HUES48 (cell line): ENCODE data around the gene CUX1.
A peak's percentile ranks its signal among the peaks of the same experiment; 100 is the strongest.

Source experiments
- H3K27ac ChIP-seq: one replicate; pipeline ENCODE4 v1.7.0; 2013; ENCODE audit warnings: low read depth, low read length, inconsistent platforms
- H3K27me3 ChIP-seq: 2 replicates; pipeline ENCODE4 v1.6.1; 2013; ENCODE audit warnings: mild to moderate bottlenecking, low read length; ENCODE audit not compliant: control insufficient read depth, insufficient read depth
- H3K36me3 ChIP-seq: 2 replicates; pipeline ENCODE4 v1.6.1; 2013; ENCODE audit warnings: low read length; ENCODE audit not compliant: control insufficient read depth, insufficient read depth
- H3K4me1 ChIP-seq: 2 replicates; pipeline ENCODE4 v1.6.1; 2013; ENCODE audit warnings: mild to moderate bottlenecking, low read length; ENCODE audit not compliant: control insufficient read depth, insufficient read depth
- H3K4me3 ChIP-seq: 2 replicates; pipeline ENCODE4 v1.5.1; 2013; ENCODE audit warnings: mild to moderate bottlenecking, low read depth, low read length
- H3K9ac ChIP-seq: 2 replicates; pipeline ENCODE4 v1.6.1; 2013; ENCODE audit warnings: mild to moderate bottlenecking, low read depth, low read length, moderate library complexity
- H3K9me3 ChIP-seq: 2 replicates; pipeline ENCODE4 v1.6.1; 2013; ENCODE audit warnings: low read length; ENCODE audit not compliant: control insufficient read depth, insufficient read depth

The CUX1 gene

DNA sequence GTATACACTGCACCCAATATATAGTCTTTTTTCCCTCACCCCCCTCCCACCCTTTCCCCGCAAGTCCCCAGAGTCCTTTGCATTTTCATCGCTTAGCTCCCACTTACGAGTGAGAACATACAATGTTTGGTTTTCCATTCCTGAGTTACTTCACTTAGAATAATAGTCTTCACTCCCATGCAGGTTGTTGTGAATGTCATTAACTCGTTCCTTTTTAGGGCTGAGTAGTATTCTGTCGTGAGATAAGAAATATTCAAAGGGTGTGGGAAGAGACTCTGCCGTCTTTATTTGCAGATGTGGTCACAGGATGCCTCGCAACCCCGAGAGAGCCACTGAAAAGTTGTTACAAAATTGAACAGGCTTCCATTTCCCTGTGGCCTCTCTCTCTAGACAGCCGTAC is 331.4 kb downstream of the CUX1 start:
- H3K9me3 ChIP-seq, result no peaks in the 10 kb centered on the region
- no peak overlapping the region for H3K9ac ChIP-seq
- no peak overlapping the region for H3K4me3 ChIP-seq
- H3K4me1 ChIP-seq, result peaks cover 17% of the 10 kb centered on the region
- H3K27me3 ChIP-seq, result no peaks in the 10 kb centered on the region
- H3K36me3 ChIP-seq, result peaks cover 7% of the 10 kb centered on the region; the same call in 1 of the 2 replicates
- H3K27ac ChIP-seq, result no peak overlapping the region

DNA sequence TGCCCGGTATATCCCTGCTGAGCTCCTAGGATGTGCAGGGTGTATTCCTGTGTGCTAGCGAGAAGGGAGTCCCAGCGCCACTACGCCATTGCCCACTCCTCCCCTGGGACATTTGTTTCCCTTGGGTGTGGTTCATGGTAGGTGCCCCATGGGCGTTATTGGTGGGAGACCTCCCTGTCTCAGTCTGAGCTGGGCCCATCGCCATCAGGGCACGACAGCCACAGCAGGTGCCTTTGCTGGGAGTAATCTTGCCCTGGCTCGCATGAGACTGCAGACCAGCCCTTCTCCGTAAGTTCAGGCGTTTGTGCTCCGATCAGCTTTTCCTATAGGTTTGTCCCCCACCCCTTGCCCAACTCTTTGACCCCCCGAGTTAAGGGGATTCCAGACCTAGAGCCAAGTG is 332.0 kb downstream of the CUX1 start:
- Histone ChIP-seq H3K27ac (no peak overlapping the region), H3K4me3 (no peak overlapping the region), H3K9ac (no peak overlapping the region), H3K4me1 (peaks cover 19% of the 10 kb centered on the region), H3K27me3 (no peaks in the 10 kb centered on the region), H3K36me3 (0 out of 2 replicates have a peak, but pooled peaks cover 4% of the 10 kb centered on the region), H3K9me3 (no peaks in the 10 kb centered on the region)

GRCh38 chr7:102150266-102150665 is 332.8 kb downstream of the CUX1 start:
- no peaks in the 10 kb centered on the region for H3K9me3 ChIP-seq
- H3K4me3 ChIP-seq, result no peak overlapping the region
- H3K27ac ChIP-seq, result no peak overlapping the region
- no peaks in the 10 kb centered on the region for H3K27me3 ChIP-seq
- H3K4me1 ChIP-seq, result peaks cover 19% of the 10 kb centered on the region
- H3K9ac ChIP-seq, result no peak overlapping the region
- 0 out of 2 replicates have a peak, but pooled peaks cover 4% of the 10 kb centered on the region for H3K36me3 ChIP-seq

DNA sequence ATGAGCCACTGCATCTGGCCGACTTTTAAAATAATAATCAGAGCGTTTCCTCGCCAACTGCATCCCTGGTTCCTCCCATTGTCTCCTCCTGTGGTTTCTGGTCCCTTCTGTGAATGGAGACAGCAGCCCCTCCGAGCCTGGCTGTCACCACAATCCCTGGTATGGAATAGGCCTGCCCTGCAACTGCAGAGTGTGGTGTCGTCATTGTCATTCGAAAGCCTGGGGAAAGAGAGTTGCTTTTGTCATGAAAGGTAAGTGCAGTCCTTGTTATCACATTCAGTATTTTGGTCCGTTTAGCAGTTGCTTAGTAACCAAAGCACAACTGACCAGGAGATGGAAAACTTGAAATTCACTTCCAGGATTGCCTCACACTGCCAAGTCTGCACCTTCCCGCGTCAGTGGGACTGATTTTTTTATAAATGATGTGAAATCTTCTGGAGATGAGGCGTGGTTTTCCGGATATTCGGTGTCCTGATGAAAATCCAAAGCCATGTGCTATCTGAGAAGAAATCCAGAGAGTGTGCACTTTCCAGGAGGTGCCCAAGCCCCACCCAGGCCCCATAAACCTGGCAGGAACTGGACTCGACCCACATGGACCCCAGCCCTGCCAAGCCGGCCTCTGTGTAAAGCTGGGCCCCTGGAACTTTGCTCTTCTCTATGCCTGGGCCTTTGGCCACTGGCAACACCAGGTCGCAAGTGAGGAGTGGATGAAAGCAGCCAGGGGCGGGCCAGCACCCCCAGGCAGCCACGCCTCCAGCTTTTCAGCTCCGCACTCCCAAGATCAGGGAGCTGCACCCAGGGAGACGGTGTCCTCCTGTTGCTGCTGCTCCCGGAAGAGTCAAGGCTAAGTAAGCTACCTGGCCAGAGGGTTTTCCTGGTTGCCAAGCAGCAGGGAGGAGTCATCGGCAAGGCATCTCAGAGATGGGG is 335.5 kb downstream of the CUX1 start:
- peaks cover 19% of the 10 kb centered on the region for H3K4me1 ChIP-seq
- no peaks in the 10 kb centered on the region for H3K36me3 ChIP-seq
- peak overlapping the region; percentile 98 for H3K27ac ChIP-seq
- no peaks in the 10 kb centered on the region for H3K9me3 ChIP-seq
- H3K9ac ChIP-seq, result peak overlapping the region; percentile 63
- H3K4me3 ChIP-seq, result no peak overlapping the region
- H3K27me3 ChIP-seq, result no peaks in the 10 kb centered on the region

- H3K9me3 ChIP-seq, result no peaks in the 10 kb centered on the region
- peaks cover 19% of the 10 kb centered on the region for H3K4me1 ChIP-seq
- H3K27ac ChIP-seq, result peak overlapping the region; percentile 98
- H3K36me3 ChIP-seq, result peaks cover 3% of the 10 kb centered on the region
- H3K4me3 ChIP-seq, result no peak overlapping the region
- peak overlapping the region; percentile 63; the same call in 1 of the 2 replicates for H3K9ac ChIP-seq
- H3K27me3 ChIP-seq, result no peaks in the 10 kb centered on the region
These were observed 336.1 kb downstream of the CUX1 start for GRCh38 chr7:102153599-102153946.

GRCh38 chr7:102154425-102154824 is 337.0 kb downstream of the CUX1 start:
- Histone ChIP-seq H3K27me3 (no peaks in the 10 kb centered on the region), H3K36me3 (peaks cover 9% of the 10 kb centered on the region), H3K27ac (no peak overlapping the region), H3K9ac (no peak overlapping the region), H3K4me3 (no peak overlapping the region), H3K9me3 (no peaks in the 10 kb centered on the region), H3K4me1 (peaks cover 19% of the 10 kb centered on the region)

DNA sequence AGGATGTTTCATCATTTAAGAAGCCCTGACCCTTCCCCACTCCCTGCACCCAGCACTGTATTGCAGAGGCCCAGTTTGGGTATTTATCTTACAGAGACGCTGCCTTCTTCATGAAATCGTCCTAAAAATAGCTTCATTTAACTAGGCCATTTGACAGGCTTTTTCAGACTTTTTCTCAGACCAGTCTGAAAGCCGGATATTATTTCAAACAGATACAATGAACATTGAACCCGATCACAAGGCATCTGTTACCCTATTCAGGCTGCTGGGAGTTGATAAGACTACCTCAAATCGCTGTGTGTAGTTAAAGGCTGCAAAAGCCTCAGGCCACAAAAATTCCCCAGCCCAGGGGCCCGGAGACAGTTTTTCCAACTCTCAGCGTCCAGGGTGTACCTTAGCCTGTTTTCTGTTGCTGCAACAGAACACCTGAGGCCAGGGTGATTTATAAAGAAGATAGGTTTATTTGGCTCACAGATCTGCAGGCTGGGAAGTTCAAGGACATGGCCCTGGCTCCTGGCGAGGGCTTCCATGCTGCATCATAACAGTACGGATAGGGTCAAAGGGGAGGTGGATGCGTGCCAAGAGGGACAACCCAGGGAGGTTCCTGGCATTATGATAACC is 338.5 kb downstream of the CUX1 start:
- H3K27ac ChIP-seq, result no peak overlapping the region
- H3K4me3 ChIP-seq, result no peak overlapping the region
- no peak overlapping the region for H3K9ac ChIP-seq
- H3K4me1 ChIP-seq, result peaks cover 19% of the 10 kb centered on the region
- no peaks in the 10 kb centered on the region for H3K27me3 ChIP-seq
- H3K9me3 ChIP-seq, result no peaks in the 10 kb centered on the region
- peaks cover 9% of the 10 kb centered on the region for H3K36me3 ChIP-seq

- H3K27me3 ChIP-seq, result no peaks in the 10 kb centered on the region
- H3K4me3 ChIP-seq, result no peak overlapping the region
- peaks cover 9% of the 10 kb centered on the region for H3K36me3 ChIP-seq
- H3K9me3 ChIP-seq, result no peaks in the 10 kb centered on the region
- peaks cover 19% of the 10 kb centered on the region for H3K4me1 ChIP-seq
- no peak overlapping the region for H3K9ac ChIP-seq
- H3K27ac ChIP-seq, result no peak overlapping the region
These were observed 339.4 kb downstream of the CUX1 start for GRCh38 chr7:102156867-102157266.

- H3K27ac ChIP-seq, result no peak overlapping the region
These were observed 347.7 kb downstream of the CUX1 start for GRCh38 chr7:102165136-102165535.

DNA sequence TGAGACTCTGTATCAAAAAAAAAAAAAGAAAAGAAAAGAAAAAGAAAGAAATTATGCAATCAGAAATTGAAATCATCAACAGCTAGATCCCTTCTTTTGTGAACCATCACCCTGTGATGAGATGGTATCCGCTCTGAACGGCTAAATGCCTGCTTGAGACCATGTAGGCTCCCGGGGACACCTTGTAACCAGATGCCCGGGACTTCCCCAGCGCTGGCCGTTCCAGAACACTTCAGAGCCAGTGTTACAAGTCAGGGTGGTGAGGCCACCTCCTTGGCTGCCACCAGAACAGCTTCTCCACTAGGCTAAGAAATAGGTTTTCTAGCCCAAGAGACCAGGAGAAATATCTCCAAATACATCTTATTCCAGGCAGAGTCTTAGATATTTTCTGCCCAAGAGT is 349.8 kb downstream of the CUX1 start:
- H3K36me3 ChIP-seq, result peaks cover 23% of the 10 kb centered on the region
- H3K9ac ChIP-seq, result no peak overlapping the region
- H3K4me1 ChIP-seq, result peaks cover 4% of the 10 kb centered on the region; the same call in 1 of the 2 replicates
- no peaks in the 10 kb centered on the region for H3K27me3 ChIP-seq
- H3K27ac ChIP-seq, result no peak overlapping the region
- no peak overlapping the region for H3K4me3 ChIP-seq
- H3K9me3 ChIP-seq, result no peaks in the 10 kb centered on the region

More at GRCh38 chr7:102165136-102165535, 347.7 kb downstream of the CUX1 start:
- no peaks in the 10 kb centered on the region for H3K27me3 ChIP-seq
- peaks cover 4% of the 10 kb centered on the region; the same call in 1 of the 2 replicates for H3K4me1 ChIP-seq
- no peak overlapping the region for H3K4me3 ChIP-seq
- H3K9me3 ChIP-seq, result no peaks in the 10 kb centered on the region
- peaks cover 10% of the 10 kb centered on the region; the same call in 1 of the 2 replicates for H3K36me3 ChIP-seq
- no peak overlapping the region for H3K9ac ChIP-seq
